Endothelial cell of umbilical vein (primary cell): ENCODE measurements around the gene CD34. TPM values are rescaled to one million over a fixed set of nuclear protein-coding genes. Genes with fewer than 3 reads are reported as not detected.
A peak's percentile ranks its signal among the peaks of the same experiment; 100 is the strongest.

Source experiments
- BruUV-seq: library from RNA; stranded (reverse); fragments of 400-500 nt; replicated peaks from 2 replicates; lab custom pipeline; 2021; lab: Mats Ljungman, UMichigan
- CTCF ChIA-PET: fragments of 300-600, 350-600 bp; sonication (Branson Sonifier 250); formaldehyde crosslinking; loops from one replicate; lab custom pipeline; 2021; ENCODE audit warnings: antibody characterized with exemption, inconsistent platforms; lab: Charles Lee
- POLR2A ChIA-PET: fragments of 300-600, 350-600 bp; sonication (Branson Sonifier 250); formaldehyde crosslinking; loops from one replicate; lab custom pipeline; 2021; ENCODE audit warnings: antibody characterized with exemption, inconsistent platforms; lab: Charles Lee
- DNase-seq: peaks from one replicate; pipeline ENCODE4 v3.0.0-alpha.2; 2011; ENCODE audit warnings: low read depth, low spot score
- FAIRE-seq: peaks from 2 replicates; lab custom pipeline; 2011; peaks lifted over from hg19 to GRCh38; lab: Jason Lieb, UNC
- H2AFZ ChIP-seq: 2 replicates; pipeline ENCODE4 v1.6.0; 2012; ENCODE audit warnings: low read depth, low read length, control low read depth, inconsistent platforms
- H3K27ac ChIP-seq: 2 replicates; pipeline ENCODE4 v1.5.1; 2011; ENCODE audit warnings: low read depth, mild to moderate bottlenecking, control low read depth, low read length, moderate library complexity; ENCODE audit not compliant: insufficient read depth
- H3K27me3 ChIP-seq, 2 experiments: 2 replicates each; pipeline versions ENCODE4 v1.6.0 to v1.6.1; 2011; ENCODE audit warnings: low read length in 2 of 2, mixed read lengths in 1 of 2; ENCODE audit not compliant: control insufficient read depth in 2 of 2, insufficient read depth in 2 of 2
- H3K36me3 ChIP-seq, 2 experiments: 2 replicates in 1 of 2; 3 replicates in 1 of 2; pipeline ENCODE4 v1.5.1; 2011; ENCODE audit warnings: low read length in 2 of 2, mild to moderate bottlenecking in 1 of 2, moderate library complexity in 1 of 2; ENCODE audit not compliant: control insufficient read depth in 2 of 2, insufficient read depth in 2 of 2; ENCODE audit errors: extremely low read depth in 1 of 2
- H3K4me1 ChIP-seq: 3 replicates; pipeline ENCODE4 v1.5.1; 2011; ENCODE audit warnings: mild to moderate bottlenecking, low read length; ENCODE audit not compliant: control insufficient read depth, insufficient read depth; ENCODE audit errors: extremely low read depth
- H3K4me2 ChIP-seq: 2 replicates; pipeline ENCODE4 v1.6.1; 2011; ENCODE audit warnings: low read length, control low read depth, mixed read lengths; ENCODE audit not compliant: insufficient read depth
- H3K4me3 ChIP-seq, 3 experiments: fragments of 200-600 bp in 1 of 3; sonication (generic), shearing (Covaris generic) in 1 of 3; replicated peaks in 1 of 3; 2 replicates each; pipeline ENCODE4 v1.5.1; 2011 to 2016; ENCODE audit warnings: control low read depth in 3 of 3, low read length in 3 of 3, mild to moderate bottlenecking in 2 of 3, inconsistent platforms in 1 of 3, low read depth in 1 of 3, moderate library complexity in 1 of 3; ENCODE audit not compliant: insufficient read depth in 1 of 3
- H3K79me2 ChIP-seq: 2 replicates; pipeline ENCODE4 v1.6.0; 2012; ENCODE audit warnings: low read length, inconsistent platforms; ENCODE audit not compliant: control insufficient read depth, insufficient read depth
- H3K9ac ChIP-seq: replicated peaks from 2 replicates; pipeline ENCODE3; 2011; ENCODE audit warnings: low read length, control low read depth; ENCODE audit not compliant: insufficient read depth; ENCODE audit errors: extremely low read depth
- H3K9me1 ChIP-seq: replicated peaks from 3 replicates; pipeline ENCODE4 v1.6.0; 2011; ENCODE audit warnings: mild to moderate bottlenecking, low read length; ENCODE audit not compliant: control insufficient read depth, insufficient read depth; ENCODE audit errors: extremely low read depth
- H3K9me3 ChIP-seq: replicated peaks from 2 replicates; pipeline ENCODE4 v1.5.1; 2012; ENCODE audit warnings: low read length, inconsistent platforms; ENCODE audit not compliant: control insufficient read depth, insufficient read depth
- H4K20me1 ChIP-seq: replicated peaks from 2 replicates; pipeline ENCODE3; 2011; ENCODE audit warnings: mild to moderate bottlenecking, low read length; ENCODE audit not compliant: control insufficient read depth, insufficient read depth; ENCODE audit errors: extremely low read depth
- EZH2 ChIP-seq: IDR thresholded peaks from 2 replicates; pipeline ENCODE4 v1.6.1; 2012; ENCODE audit warnings: borderline replicate concordance, low read depth, mild to moderate bottlenecking, moderate library complexity, low read length, inconsistent platforms; ENCODE audit not compliant: severe bottlenecking
- FOS ChIP-seq: IDR thresholded peaks from 2 replicates; pipeline ENCODE4 v1.6.1; 2011; ENCODE audit warnings: mild to moderate bottlenecking, low read length, moderate library complexity, borderline replicate concordance; ENCODE audit not compliant: insufficient read depth
- GATA2 ChIP-seq: IDR thresholded peaks from 2 replicates; pipeline ENCODE4 v1.7.0; 2011; ENCODE audit warnings: low read depth, mild to moderate bottlenecking, moderate library complexity, mixed read lengths, low read length; ENCODE audit not compliant: insufficient read length, insufficient read depth
- JUN ChIP-seq: IDR thresholded peaks from 2 replicates; pipeline ENCODE4 v1.6.1; 2011; ENCODE audit warnings: borderline replicate concordance, low read depth; ENCODE audit not compliant: insufficient read length, insufficient read depth
- MYC ChIP-seq: IDR thresholded peaks from one replicate; pipeline ENCODE4 v1.6.1; 2011; ENCODE audit warnings: mild to moderate bottlenecking, low read depth, low read length
- POLR2A ChIP-seq: IDR thresholded peaks from 2 replicates; pipeline ENCODE4 v1.6.1; 2012; ENCODE audit warnings: low read depth, mild to moderate bottlenecking, control low read depth, low read length
- POLR2AphosphoS5 ChIP-seq: IDR thresholded peaks from 2 replicates; pipeline ENCODE4 v1.6.1; 2012; ENCODE audit warnings: low read depth, mild to moderate bottlenecking, control low read depth, low read length, moderate library complexity; ENCODE audit not compliant: insufficient read depth
- dilution Hi-C: fragments of 300-500 bp; cut with MboI; formaldehyde crosslinking; loops from one replicate; pipeline ENCODE4 v1.15.0; 2019; ENCODE audit warnings: low sequenced_read_pairs; ENCODE audit not compliant: extremely low pct_ligation_motif_present
- intact Hi-C: fragments of 100-400 bp; cut with micrococcal nuclease; formaldehyde crosslinking; loops from one replicate; pipeline ENCODE4 v1.10.0; 2022
- polyA plus RNA-seq, 4 experiments: library from polyadenylated mRNA; depleted of rRNA in 3 of 4; stranded (reverse) in 3 of 4; unstranded in 1 of 4; fragments of >200 nt; gene quantifications; 2 replicates each; pipeline versions ENCODE4 v1.2.1 to v1.2.3, GENCODE V29; 2011 to 2012; ENCODE audit warnings: missing spikeins in 1 of 4
- total RNA-seq: library from RNA; stranded (reverse); gene quantifications from 2 replicates; pipeline ENCODE4 v1.2.3, GENCODE V29; 2021
- TF ChIP-seq, protein P1 (sequence below), 2 donors: IDR thresholded peaks; 1 replicate in 1 of 2; 2 replicates in 1 of 2; pipeline ENCODE4 v1.5.1; 2011; ENCODE audit warnings: low read length in 2 of 2, mild to moderate bottlenecking in 2 of 2, moderate library complexity in 2 of 2, control low read depth in 1 of 2, inconsistent platforms in 1 of 2, low read depth in 1 of 2; ENCODE audit not compliant: insufficient read depth in 1 of 2; ENCODE audit errors: extremely low read depth in 1 of 2
- TF ChIP-seq, protein P2 (sequence below): IDR thresholded peaks from 2 replicates; pipeline ENCODE4 v1.6.1; 2011; ENCODE audit not compliant: insufficient read depth, insufficient read length

Gene CD34
- total and polyA plus RNA-seq, 2 donors (not counting 3 experiments of a cell fraction or from before 2014, with no cell fraction given), result 102 to 174 TPM

DNA sequence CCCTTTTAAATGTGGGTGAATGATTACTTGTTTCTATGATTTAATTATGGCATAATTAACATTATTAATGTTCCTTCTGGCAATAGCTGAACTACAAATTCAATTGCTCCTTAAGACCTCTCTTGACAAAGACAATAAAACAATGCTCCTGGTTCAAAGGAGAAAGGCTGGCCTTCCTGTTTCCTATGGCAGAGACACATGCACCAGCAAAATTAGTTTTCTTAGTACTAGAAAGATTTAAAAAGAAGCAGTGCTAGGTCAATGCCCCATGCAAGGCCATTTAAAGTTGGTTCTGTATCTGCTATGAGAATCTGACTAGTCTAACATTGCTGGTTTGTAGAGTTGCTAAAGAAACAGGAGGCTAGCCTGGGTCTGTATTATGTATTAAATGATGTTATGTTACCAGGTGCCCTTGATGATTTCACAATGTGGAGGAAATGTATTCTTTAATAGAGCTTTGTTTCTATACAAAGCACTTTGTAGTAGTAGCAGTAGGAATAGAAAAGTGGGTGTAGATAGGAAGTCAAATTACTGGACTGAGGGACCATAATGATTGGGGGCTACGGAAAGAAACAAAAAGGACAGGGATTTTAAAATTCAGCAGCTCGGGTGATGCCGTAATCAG lies 38.8 kb upstream of the CD34 start:
- ChIA-PET CTCF (interaction anchor here (1.7 kb wide), 1 partner anchor 14 kb away, joined by 4 read pairs; no protein-coding TSS in a partner anchor), POLR2A (no interaction called here)
- FAIRE-seq, result peak; percentile 71

More for the DNA sequence above, 38.8 kb upstream of the CD34 start:
- H3K79me2 ChIP-seq, result no peaks in the 10 kb centered on the region
- intact Hi-C loops (no loop called here), dilution Hi-C loops (no loop called here)
- H3K4me1 ChIP-seq, result peaks cover 28% of the 10 kb centered on the region
- peak overlapping the region; percentile 52 for H3K27ac ChIP-seq
- no peak overlapping the region for H3K9ac ChIP-seq
- no peak overlapping the region for H3K4me3 ChIP-seq
- no peaks in the 10 kb centered on the region for H3K9me3 ChIP-seq
- DNase-seq, result peak; percentile 59
- TSS peak; percentile 48 for BruUV-seq
- TF ChIP-seq JUN, result no peak
- TF ChIP-seq, protein P1, sequence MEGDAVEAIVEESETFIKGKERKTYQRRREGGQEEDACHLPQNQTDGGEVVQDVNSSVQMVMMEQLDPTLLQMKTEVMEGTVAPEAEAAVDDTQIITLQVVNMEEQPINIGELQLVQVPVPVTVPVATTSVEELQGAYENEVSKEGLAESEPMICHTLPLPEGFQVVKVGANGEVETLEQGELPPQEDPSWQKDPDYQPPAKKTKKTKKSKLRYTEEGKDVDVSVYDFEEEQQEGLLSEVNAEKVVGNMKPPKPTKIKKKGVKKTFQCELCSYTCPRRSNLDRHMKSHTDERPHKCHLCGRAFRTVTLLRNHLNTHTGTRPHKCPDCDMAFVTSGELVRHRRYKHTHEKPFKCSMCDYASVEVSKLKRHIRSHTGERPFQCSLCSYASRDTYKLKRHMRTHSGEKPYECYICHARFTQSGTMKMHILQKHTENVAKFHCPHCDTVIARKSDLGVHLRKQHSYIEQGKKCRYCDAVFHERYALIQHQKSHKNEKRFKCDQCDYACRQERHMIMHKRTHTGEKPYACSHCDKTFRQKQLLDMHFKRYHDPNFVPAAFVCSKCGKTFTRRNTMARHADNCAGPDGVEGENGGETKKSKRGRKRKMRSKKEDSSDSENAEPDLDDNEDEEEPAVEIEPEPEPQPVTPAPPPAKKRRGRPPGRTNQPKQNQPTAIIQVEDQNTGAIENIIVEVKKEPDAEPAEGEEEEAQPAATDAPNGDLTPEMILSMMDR (IDR thresholded peaks at IDR 0.05; ENCODE audit: extremely low read depth in 1 of 2, insufficient read depth in 1 of 2, low read depth in 1 of 2, low read length in 2 of 2), result no peak
- no peak for TF ChIP-seq FOS
- TF ChIP-seq GATA2, result no peak
- TF ChIP-seq MYC, result no peak
- no peak for TF ChIP-seq POLR2AphosphoS5
- no peak for TF ChIP-seq POLR2A
- TF ChIP-seq EZH2, result no peak
- TF ChIP-seq, protein P2, sequence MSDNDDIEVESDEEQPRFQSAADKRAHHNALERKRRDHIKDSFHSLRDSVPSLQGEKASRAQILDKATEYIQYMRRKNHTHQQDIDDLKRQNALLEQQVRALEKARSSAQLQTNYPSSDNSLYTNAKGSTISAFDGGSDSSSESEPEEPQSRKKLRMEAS, result no peak
- H3K36me3 ChIP-seq, result no peaks in the 10 kb centered on the region
- peak overlapping the region; percentile 21 for H3K4me2 ChIP-seq
- H4K20me1 ChIP-seq, result no peaks in the 10 kb centered on the region
- H3K9me1 ChIP-seq, result no peaks in the 10 kb centered on the region
- H3K27me3 ChIP-seq, result peaks cover 2 to 5% of the 10 kb centered on the region in 2 experiments
- H2AFZ ChIP-seq, result no peak overlapping the region
